SK-N-SH (cell line): ENCODE data around the gene MRPL49.

Source experiments
- CHD2 ChIP-seq: fragments of 150-350 bp; IDR thresholded peaks from 2 replicates; pipeline ENCODE4 v1.6.1; 2018; ENCODE audit warnings: low read length; ENCODE audit not compliant: partially characterized antibody
- CTCF ChIP-seq: fragments of 200-600 bp; sonication (generic); IDR thresholded peaks from 2 replicates; pipeline ENCODE4 v1.6.1; 2017; ENCODE audit warnings: antibody characterized with exemption, mild to moderate bottlenecking, moderate library complexity
- EP300 ChIP-seq, 2 experiments: IDR thresholded peaks; 2 replicates each; pipeline versions ENCODE4 v1.4.0 to v1.6.1; 2012; ENCODE audit warnings: borderline replicate concordance in 1 of 2, low read depth in 1 of 2, low read length in 1 of 2
- EZH2phosphoT487 ChIP-seq: fragments of 200-600 bp; sonication (generic); IDR thresholded peaks from 2 replicates; pipeline ENCODE4 v1.6.1; 2017; ENCODE audit warnings: low read depth, mixed run types, mild to moderate bottlenecking, antibody characterized with exemption, moderate library complexity, borderline replicate concordance
- JUND ChIP-seq: IDR thresholded peaks from 2 replicates; pipeline ENCODE4 v1.4.0; 2012
- POLR2AphosphoS5 ChIP-seq: IDR thresholded peaks from 2 replicates; pipeline ENCODE4 v1.6.1; 2012; ENCODE audit warnings: low read depth, low read length
- RAD21 ChIP-seq: IDR thresholded peaks from 2 replicates; pipeline ENCODE4 v1.6.1; 2012; ENCODE audit warnings: mild to moderate bottlenecking, low read length
- SMC3 ChIP-seq: IDR thresholded peaks from 2 replicates; pipeline ENCODE4 v1.6.1; 2012; ENCODE audit warnings: low read depth, low read length, improper control_type of control experiment
- TAF1 ChIP-seq: IDR thresholded peaks from 2 replicates; pipeline ENCODE4 v1.6.1; 2012; ENCODE audit warnings: low read depth, mild to moderate bottlenecking, low read length, moderate library complexity, borderline replicate concordance
- USF2 ChIP-seq: fragments of 150-350 bp; IDR thresholded peaks from 2 replicates; pipeline ENCODE4 v1.6.1; 2017; ENCODE audit warnings: antibody characterized with exemption, low read length, low read depth, borderline replicate concordance
- YY1 ChIP-seq: IDR thresholded peaks from 2 replicates; pipeline ENCODE4 v1.4.0; 2012; ENCODE audit warnings: low read depth, mild to moderate bottlenecking

DNA sequence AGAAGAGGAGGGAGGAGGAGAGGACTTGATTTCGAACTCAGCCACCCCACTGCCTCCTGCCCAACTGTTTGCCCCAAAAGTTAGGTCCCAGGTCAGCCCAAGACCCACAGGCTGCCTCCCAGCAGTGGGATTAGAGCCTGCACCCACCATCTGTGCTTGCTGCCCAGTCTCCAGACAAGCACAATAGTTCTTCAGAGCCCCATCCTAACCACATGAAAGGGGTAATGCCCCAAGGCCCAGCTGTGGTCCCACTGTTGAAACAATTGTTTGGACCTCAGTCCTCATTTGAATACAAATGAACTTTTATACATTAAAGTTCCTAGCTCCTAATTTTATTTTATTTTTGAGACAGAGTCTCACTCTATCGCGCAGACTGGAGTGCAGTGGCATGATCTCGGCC is 31.5 kb upstream of the MRPL49 start:
- TF ChIP-seq CTCF (no peak), USF2 (no peak), CHD2 (no peak), EZH2phosphoT487 (no peak), TAF1 (no peak), RAD21 (no peak), SMC3 (no peak), EP300 (IDR thresholded peaks at IDR 0.05; ENCODE audit: borderline replicate concordance in 1 of 2, low read depth in 1 of 2, low read length in 1 of 2) (no peak), YY1 (no peak), POLR2AphosphoS5 (no peak), JUND (no peak)
